HG03575 (cell line): ENCODE results near the gene ECD.
"Not testable (repeated sequence)": the region's sequence is repeated elsewhere in the genome, so short reads cannot be mapped to it uniquely, and the experiment has no call there.

Experiments
- ATAC-seq: cut with Tn5 transposase; IDR thresholded peaks from one replicate; pipeline ENCODE4 v1.9.1; 2021; ENCODE audit not compliant: unreplicated experiment, insufficient number of reproducible peaks, low FRiP score; ENCODE audit errors: extremely low read depth

ECD gene

DNA sequence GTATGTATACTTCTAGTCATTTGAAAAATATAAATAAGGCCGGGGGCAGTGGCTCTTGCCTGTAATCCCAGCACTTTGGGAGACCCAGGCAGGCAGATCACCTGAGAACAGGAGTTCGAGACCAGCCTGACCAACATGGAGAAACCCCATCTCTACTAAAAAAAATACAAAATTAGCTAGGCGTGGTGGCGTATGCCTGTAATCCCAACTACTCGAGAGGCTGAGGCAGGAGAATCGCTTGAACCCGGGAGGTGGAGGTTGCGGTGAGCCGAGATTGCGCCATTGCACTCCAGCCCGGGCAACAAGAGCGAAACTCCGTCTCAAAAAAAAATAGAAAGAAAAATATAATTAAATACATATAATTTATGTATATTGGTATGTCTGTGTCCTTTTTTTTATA lies 55.8 kb downstream of the ECD start:
- ATAC-seq, result not testable (repeated sequence)

DNA sequence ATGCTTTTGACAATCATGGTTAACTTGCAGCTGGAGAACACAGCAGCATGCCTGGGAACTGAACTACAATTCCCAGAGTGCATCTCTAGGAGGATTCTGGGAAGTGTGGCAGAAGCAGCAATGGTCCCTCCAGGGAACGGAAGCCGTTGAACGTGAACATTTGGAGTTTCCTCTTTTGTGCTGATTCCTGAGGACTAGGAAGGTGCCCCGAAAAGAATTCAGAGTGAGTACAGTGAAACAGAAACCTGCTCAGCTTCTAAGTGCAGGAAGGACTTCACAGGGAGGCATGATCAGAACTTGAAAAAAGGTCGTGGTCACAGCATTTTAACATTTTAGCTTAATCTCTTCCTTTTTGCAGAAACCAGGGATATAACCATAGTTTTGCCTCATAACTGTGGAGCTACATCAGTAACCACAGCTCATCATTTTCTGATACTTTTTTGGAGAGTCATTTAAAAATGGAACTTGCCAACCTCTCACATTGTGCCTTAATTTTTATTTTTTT lies 57.4 kb downstream of the ECD start, which contains the start of gene NUDT13:
Gene NUDT13 (plus strand): TSS at position 111 of the 505 bp plus-strand sequence. CDS start 3,911 bp downstream, outside the sequence.
- no peak for ATAC-seq

DNA sequence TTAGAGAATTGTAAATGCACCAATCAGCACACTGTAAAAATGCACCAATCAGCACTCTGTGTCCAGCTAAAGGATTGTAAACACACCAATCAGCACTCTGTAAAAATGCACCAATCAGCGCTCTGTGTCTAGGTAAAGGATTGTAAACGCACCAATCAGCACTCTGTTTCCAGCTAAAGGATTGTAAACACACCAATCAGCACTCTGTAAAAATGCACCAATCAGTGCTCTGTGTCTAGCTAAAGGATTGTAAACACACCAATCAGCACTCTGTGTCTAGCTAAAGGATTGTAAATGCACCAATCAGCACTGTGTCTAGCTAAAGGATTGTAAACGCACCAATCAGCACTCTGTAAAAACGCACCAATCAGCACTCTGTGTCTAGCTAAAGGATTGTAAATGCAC lies 58.6 kb downstream of the ECD start:
- ATAC-seq, result not testable (repeated sequence)

GRCh38 chr10:73106301-73106700 lies 61.5 kb downstream of the ECD start:
- no peak for ATAC-seq

GRCh38 chr10:73099141-73099540 lies 68.7 kb downstream of the ECD start:
- no peak for ATAC-seq

GRCh38 chr10:73097305-73097670 lies 70.5 kb downstream of the ECD start:
- no peak for ATAC-seq

- ATAC-seq, result peak; percentile 37
Measured at GRCh38 chr10:73096449-73097304, 71.1 kb downstream of the ECD start, which contains the start of gene P4HA1. TSS of gene P4HA1 (minus strand) at chr10:73096866. CDS start at chr10:73074883, 21,983 bp downstream.

DNA sequence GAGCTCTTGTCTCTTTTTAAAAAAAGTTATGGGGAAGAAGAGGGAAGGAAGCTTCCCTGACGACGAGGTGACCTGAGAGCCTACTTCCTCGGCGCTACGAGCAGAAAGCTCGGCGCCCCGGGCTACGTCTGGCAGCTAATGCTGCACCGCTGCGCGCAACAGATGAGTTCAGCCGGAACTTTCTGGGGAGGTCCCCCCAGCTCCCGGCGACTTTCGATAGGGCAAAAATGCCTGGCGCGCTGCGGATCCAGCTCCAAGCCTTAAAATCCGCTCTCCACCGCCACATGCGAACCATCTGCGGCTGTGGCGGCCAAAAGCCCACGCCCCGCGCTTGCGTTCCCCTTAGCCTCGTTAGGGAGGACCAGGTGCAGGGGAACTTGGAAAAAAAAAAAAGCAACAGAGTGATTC lies 71.8 kb downstream of the ECD start:
- no peak for ATAC-seq

GRCh38 chr10:73095481-73096021 lies 72.3 kb downstream of the ECD start:
- no peak for ATAC-seq

- ATAC-seq, result no peak
Measured at GRCh38 chr10:73094986-73095480, 72.8 kb downstream of the ECD start.

DNA sequence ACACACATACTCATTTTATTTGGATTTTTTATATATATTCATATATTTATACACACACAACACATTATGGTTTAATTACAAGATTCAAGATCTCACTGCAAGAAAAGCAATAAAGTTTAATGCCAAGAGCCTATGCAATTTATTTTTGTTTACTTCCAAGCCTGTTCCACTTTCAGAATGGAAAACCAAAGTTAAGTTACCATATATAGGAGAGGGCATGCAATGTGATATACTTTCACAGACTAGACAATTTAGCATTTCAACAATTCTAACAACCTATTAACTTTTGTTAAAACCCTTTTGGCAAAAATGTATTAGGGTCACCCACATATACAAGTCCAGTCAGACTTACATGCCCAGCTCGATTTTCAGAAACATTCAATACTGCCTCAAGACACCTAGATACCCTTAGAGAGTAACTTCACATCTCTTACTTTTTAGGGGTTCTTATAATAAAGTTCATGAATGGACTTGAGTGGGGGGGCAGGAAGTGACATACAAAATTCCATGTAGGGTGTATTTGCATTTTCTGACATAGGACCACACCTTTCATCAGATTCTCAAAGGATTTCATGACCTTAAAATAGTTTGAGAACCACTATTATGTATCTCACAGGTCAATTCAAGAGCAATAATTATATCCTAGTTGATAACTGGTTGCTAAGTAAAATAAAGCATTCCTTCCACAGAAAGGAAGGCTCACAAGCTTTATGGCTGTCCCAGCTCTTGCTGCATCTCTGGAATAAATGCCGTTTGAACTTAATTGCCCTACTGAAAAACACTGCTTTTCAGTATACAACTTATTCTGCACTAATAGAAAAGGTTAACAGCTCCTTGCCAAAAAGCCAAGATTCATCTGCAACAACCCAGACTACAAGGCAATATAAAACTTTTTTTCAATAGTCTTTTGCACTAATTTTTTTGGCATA lies 73.6 kb downstream of the ECD start:
- ATAC-seq, result no peak

GRCh38 chr10:73092830-73093229 lies 75.0 kb downstream of the ECD start:
- ATAC-seq, result no peak

GRCh38 chr10:73088304-73088703 lies 79.5 kb downstream of the ECD start:
- no peak for ATAC-seq

DNA sequence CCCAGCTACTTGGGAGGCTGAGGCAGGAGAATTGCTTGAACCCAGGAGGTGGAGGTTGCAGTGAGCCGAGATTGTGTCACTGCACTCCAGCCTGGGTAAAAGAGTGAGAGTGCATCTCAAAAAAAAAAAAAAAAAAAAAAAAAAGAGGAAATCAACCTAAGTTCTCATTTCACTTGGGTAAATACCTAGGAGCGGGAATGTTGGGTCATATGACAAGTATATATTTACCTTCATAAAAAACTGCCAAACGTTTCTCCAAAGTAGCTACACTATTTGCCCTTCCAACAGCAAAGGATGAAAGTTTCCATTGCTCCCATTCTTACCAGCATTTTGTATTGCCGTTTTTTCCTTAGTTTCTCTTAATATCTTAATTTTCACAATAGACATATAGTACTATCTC lies 81.0 kb downstream of the ECD start:
- no peak for ATAC-seq

DNA sequence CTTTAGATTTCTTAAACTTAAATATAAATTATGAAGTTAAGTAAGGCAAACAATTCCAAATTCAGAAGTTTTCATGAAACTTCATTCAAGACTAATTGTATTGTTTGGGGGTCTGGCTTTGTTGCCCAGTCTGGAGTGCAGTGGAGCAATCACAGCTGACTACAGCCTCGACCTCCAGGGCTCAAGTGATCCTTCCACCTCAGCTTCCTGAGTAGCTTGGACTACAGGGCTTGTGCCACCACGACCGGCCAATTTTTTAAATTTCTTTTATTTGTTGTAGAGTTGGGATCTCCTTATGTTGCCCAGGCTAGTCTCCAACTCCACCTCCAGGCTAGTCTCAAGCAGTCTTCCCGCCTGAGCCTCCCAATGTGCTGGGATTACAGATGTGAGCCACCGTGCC lies 83.6 kb downstream of the ECD start:
- no peak for ATAC-seq
